Astrocyte of the spinal cord (primary cell): ENCODE data around the gene NTMT1.

Experiments
- DNase-seq: peaks from one replicate; pipeline ENCODE4 v3.0.0; 2011; ENCODE audit warnings: low read depth, low spot score
- H3K4me3 ChIP-seq: 2 replicates; pipeline ENCODE4 v1.5.1; 2011; ENCODE audit warnings: low read depth, mild to moderate bottlenecking, low read length, moderate library complexity
- CTCF ChIP-seq: IDR thresholded peaks from 2 replicates; pipeline ENCODE4 v1.5.1; 2012; ENCODE audit warnings: low read depth, mild to moderate bottlenecking, low read length, inconsistent platforms
- in situ Hi-C: cut with HindIII; loops from 2 replicates; pipeline ENCODE4 v1.10.0; 2017; ENCODE audit warnings: low sequenced_read_pairs

The NTMT1 gene

GRCh38 chr9:129669946-129670345 lies 44.0 kb downstream of the NTMT1 start:
- no peak for TF ChIP-seq CTCF
- in situ Hi-C loops, result no loop called here
- DNase-seq, result no peak
- no peak overlapping the region for H3K4me3 ChIP-seq

- H3K4me3 ChIP-seq, result no peak overlapping the region
- TF ChIP-seq CTCF, result no peak
- no peak for DNase-seq
- in situ Hi-C loops, result no loop called here
Measured at GRCh38 chr9:129671065-129671464, 45.1 kb downstream of the NTMT1 start.

- TF ChIP-seq CTCF, result no peak
- in situ Hi-C loops, result no loop called here
- H3K4me3 ChIP-seq, result no peak overlapping the region
- DNase-seq, result no peak
Measured at GRCh38 chr9:129671519-129671918, 45.6 kb downstream of the NTMT1 start.

GRCh38 chr9:129672702-129673101 lies 46.7 kb downstream of the NTMT1 start:
- in situ Hi-C loops, result no loop called here
- DNase-seq, result no peak
- H3K4me3 ChIP-seq, result no peak overlapping the region
- no peak for TF ChIP-seq CTCF

- TF ChIP-seq CTCF, result no peak
- DNase-seq, result no peak
- no peak overlapping the region for H3K4me3 ChIP-seq
- in situ Hi-C loops, result no loop called here
Measured at GRCh38 chr9:129673602-129674001, 47.6 kb downstream of the NTMT1 start.

GRCh38 chr9:129674229-129674628 lies 48.3 kb downstream of the NTMT1 start:
- no peak overlapping the region for H3K4me3 ChIP-seq
- TF ChIP-seq CTCF, result no peak
- no peak for DNase-seq
- in situ Hi-C loops, result no loop called here

- no peak for DNase-seq
- no peak overlapping the region for H3K4me3 ChIP-seq
- TF ChIP-seq CTCF, result no peak
- in situ Hi-C loops, result no loop called here
Measured at GRCh38 chr9:129675620-129676019, 49.7 kb downstream of the NTMT1 start.
